C4-2B (cell line): ENCODE data around the gene DHRS7B.

Source experiments
- ZFX ChIP-seq: fragments of 450-650 bp; IDR thresholded peaks from 2 replicates; pipeline ENCODE4 v1.6.1; 2017
- TF ChIP-seq, protein P1 (sequence below): fragments of 450-650 bp; conservative IDR thresholded peaks from 2 replicates; pipeline ENCODE4 v1.5.1; 2017; ENCODE audit warnings: mild to moderate bottlenecking

DNA sequence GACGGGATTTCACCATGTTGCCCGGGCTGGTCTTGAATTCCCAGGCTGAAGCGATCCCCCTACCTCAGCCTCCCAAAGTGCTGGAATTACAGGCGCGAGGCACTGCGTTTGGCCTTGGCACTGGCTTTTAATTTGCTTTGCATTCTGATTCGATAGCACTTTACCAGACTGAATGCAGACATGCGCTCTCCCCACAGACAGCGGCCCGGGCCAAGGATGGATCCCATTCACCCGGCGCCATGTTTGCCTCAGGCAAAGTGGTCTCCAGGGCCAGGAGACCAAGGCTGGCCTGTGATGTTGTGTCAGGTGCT is 41.7 kb downstream of the DHRS7B start:
- TF ChIP-seq, protein P1, sequence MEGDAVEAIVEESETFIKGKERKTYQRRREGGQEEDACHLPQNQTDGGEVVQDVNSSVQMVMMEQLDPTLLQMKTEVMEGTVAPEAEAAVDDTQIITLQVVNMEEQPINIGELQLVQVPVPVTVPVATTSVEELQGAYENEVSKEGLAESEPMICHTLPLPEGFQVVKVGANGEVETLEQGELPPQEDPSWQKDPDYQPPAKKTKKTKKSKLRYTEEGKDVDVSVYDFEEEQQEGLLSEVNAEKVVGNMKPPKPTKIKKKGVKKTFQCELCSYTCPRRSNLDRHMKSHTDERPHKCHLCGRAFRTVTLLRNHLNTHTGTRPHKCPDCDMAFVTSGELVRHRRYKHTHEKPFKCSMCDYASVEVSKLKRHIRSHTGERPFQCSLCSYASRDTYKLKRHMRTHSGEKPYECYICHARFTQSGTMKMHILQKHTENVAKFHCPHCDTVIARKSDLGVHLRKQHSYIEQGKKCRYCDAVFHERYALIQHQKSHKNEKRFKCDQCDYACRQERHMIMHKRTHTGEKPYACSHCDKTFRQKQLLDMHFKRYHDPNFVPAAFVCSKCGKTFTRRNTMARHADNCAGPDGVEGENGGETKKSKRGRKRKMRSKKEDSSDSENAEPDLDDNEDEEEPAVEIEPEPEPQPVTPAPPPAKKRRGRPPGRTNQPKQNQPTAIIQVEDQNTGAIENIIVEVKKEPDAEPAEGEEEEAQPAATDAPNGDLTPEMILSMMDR: no peak
- TF ChIP-seq ZFX: no peak
